GM19452 (cell line): Measurements from ENCODE around the gene PHYH.
"Not testable (repeated sequence)": the region's sequence is repeated elsewhere in the genome, so short reads cannot be mapped to it uniquely, and the experiment has no call there.

ENCODE experiments used
- ATAC-seq: cut with Tn5 transposase; IDR thresholded peaks from one replicate; pipeline ENCODE4 v1.9.1; 2021; ENCODE audit not compliant: unreplicated experiment

PHYH gene

GRCh38 chr10:13321576-13321975 lies 21.7 kb upstream of the PHYH start:
- ATAC-seq, result no peak

GRCh38 chr10:13319166-13319565 lies 19.3 kb upstream of the PHYH start:
- no peak for ATAC-seq

GRCh38 chr10:13317474-13317873 lies 17.6 kb upstream of the PHYH start:
- no peak for ATAC-seq

- ATAC-seq, result no peak
Measured at GRCh38 chr10:13316635-13317311, 16.9 kb upstream of the PHYH start.

GRCh38 chr10:13315361-13315760 lies 15.5 kb upstream of the PHYH start:
- no peak for ATAC-seq

GRCh38 chr10:13311177-13311575 lies 11.3 kb upstream of the PHYH start:
- no peak for ATAC-seq

- ATAC-seq, result no peak
Measured at GRCh38 chr10:13310518-13311176, 10.8 kb upstream of the PHYH start.

GRCh38 chr10:13309792-13310191 lies 9.9 kb upstream of the PHYH start:
- ATAC-seq, result no peak

- no peak for ATAC-seq
Measured at GRCh38 chr10:13308096-13308495, 8.2 kb upstream of the PHYH start.

- ATAC-seq, result no peak
Measured at GRCh38 chr10:13306103-13306502, 6.2 kb upstream of the PHYH start.

GRCh38 chr10:13302821-13303555 lies 3.1 kb upstream of the PHYH start:
- ATAC-seq, result no peak

GRCh38 chr10:13298748-13299436 lies 972 bp downstream of the PHYH start:
- ATAC-seq, result no peak

- ATAC-seq, result no peak
Measured at GRCh38 chr10:13296476-13296875, 3.4 kb downstream of the PHYH start.

GRCh38 chr10:13294784-13295183 lies 5.1 kb downstream of the PHYH start:
- ATAC-seq, result no peak

- ATAC-seq, result no peak
Measured at GRCh38 chr10:13291821-13292773, 7.8 kb downstream of the PHYH start.

- ATAC-seq, result no peak
Measured at GRCh38 chr10:13291061-13291460, 8.8 kb downstream of the PHYH start.

- ATAC-seq, result no peak
Measured at GRCh38 chr10:13284050-13284449, 15.8 kb downstream of the PHYH start.

GRCh38 chr10:13282348-13282747 lies 17.5 kb downstream of the PHYH start:
- not testable (repeated sequence) for ATAC-seq

- no peak for ATAC-seq
Measured at GRCh38 chr10:13276749-13277365, 23.0 kb downstream of the PHYH start.

- not testable (repeated sequence) for ATAC-seq
Measured at GRCh38 chr10:13276146-13276545, 23.7 kb downstream of the PHYH start.
